Measurements from ENCODE around the gene LUZP2.

LUZP2 gene

DNA sequence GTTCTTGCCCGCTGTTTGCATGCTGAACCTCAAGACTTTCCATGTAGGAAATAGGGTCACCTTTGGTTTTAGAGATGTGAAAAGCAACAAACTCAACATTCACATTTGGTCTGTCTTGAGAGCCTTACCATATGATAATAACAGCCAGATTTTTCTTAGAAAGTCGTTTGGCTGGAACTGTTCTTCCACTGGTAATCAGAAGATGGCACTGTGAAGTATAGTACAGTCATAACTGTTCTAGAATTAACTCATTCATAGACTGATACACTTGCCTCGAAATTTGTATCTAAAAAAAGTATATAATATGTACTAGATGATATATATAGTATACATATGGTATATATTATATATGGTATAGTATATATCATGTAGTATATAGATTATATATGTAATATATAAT is 12.3 kb downstream of the LUZP2 start:
- H3K4me3 ChIP-seq (ENCODE audit: insufficient read depth, low read length, poor library complexity, severe bottlenecking), result no peak overlapping the region
- no peak overlapping the region for H2AFZ ChIP-seq (ENCODE audit: low read depth, low read length, severe bottlenecking)
- no peak overlapping the region for H3K4me2 ChIP-seq (ENCODE audit: low read depth, low read length, poor library complexity, severe bottlenecking)
- H4K20me1 ChIP-seq (ENCODE audit: low read depth, low read length), result no peaks in the 10 kb centered on the region
- H3K9me2 ChIP-seq (replicated peaks; ENCODE audit: insufficient read depth, low read length), result no peaks in the 10 kb centered on the region
- no peak overlapping the region for H3K27ac ChIP-seq (ENCODE audit: low read depth, low read length)
- no peaks in the 10 kb centered on the region for H3K79me2 ChIP-seq (ENCODE audit: insufficient read depth, low read length)
- H3F3A ChIP-seq (ENCODE audit: insufficient read depth), result no peaks in the 10 kb centered on the region
- no peaks in the 10 kb centered on the region for H3K27me3 ChIP-seq (ENCODE audit: low read length)
- H3K9ac ChIP-seq (ENCODE audit: low read length), result no peak overlapping the region
- TF ChIP-seq EZH2phosphoT487 (conservative IDR thresholded peaks at IDR 0.05; ENCODE audit: low read length) (no peak), CTCF (IDR thresholded peaks at IDR 0.05; ENCODE audit: insufficient read depth, low read length, poor library complexity, severe bottlenecking) (no peak)
- no peaks in the 10 kb centered on the region for H3K9me3 ChIP-seq (ENCODE audit: insufficient read depth, low read length)
- no peaks in the 10 kb centered on the region for H3K36me3 ChIP-seq (ENCODE audit: low read length)

DNA sequence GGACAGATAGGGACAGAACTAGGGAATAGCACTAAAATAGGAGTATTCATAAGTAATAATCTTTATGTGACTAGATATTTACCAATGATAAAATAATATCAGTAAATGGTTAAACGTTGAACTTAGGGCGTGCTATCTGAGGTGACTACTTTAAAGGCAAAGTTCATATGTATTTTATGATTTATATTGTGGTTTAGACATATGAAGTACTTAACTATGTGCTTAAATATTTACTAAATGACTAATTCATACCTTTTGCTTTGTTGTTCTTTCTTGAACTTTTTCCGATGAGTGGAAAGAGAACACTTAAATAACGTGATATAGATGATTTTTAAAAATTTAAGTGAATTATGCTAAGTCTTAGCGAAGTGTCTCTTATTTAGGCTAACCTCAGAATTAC is 14.7 kb downstream of the LUZP2 start:
- H3K4me2 ChIP-seq (ENCODE audit: low read depth, low read length, poor library complexity, severe bottlenecking), result no peak overlapping the region
- no peaks in the 10 kb centered on the region for H3K27me3 ChIP-seq (ENCODE audit: low read length)
- no peak for TF ChIP-seq CTCF (IDR thresholded peaks at IDR 0.05; ENCODE audit: insufficient read depth, low read length, poor library complexity, severe bottlenecking)
- no peak for TF ChIP-seq EZH2phosphoT487 (conservative IDR thresholded peaks at IDR 0.05; ENCODE audit: low read length)
- H3K79me2 ChIP-seq (ENCODE audit: insufficient read depth, low read length), result no peaks in the 10 kb centered on the region
- no peak overlapping the region for H3K9ac ChIP-seq (ENCODE audit: low read length)
- no peaks in the 10 kb centered on the region for H3K36me3 ChIP-seq (ENCODE audit: low read length)
- no peak overlapping the region for H3K4me3 ChIP-seq (ENCODE audit: insufficient read depth, low read length, poor library complexity, severe bottlenecking)
- no peaks in the 10 kb centered on the region for H3K9me3 ChIP-seq (ENCODE audit: insufficient read depth, low read length)
- H3K27ac ChIP-seq (ENCODE audit: low read depth, low read length), result no peak overlapping the region
- H3K9me2 ChIP-seq (replicated peaks; ENCODE audit: insufficient read depth, low read length), result no peaks in the 10 kb centered on the region
- no peaks in the 10 kb centered on the region for H3F3A ChIP-seq (ENCODE audit: insufficient read depth)
- H4K20me1 ChIP-seq (ENCODE audit: low read depth, low read length), result no peaks in the 10 kb centered on the region
- H2AFZ ChIP-seq (ENCODE audit: low read depth, low read length, severe bottlenecking), result no peak overlapping the region

- H3K27ac ChIP-seq (ENCODE audit: low read depth, low read length), result no peak overlapping the region
- no peaks in the 10 kb centered on the region for H3K9me2 ChIP-seq (replicated peaks; ENCODE audit: insufficient read depth, low read length)
- H3K4me3 ChIP-seq (ENCODE audit: insufficient read depth, low read length, poor library complexity, severe bottlenecking), result no peak overlapping the region
Observed at GRCh38 chr11:24513479-24514218, 16.8 kb downstream of the LUZP2 start.

More at GRCh38 chr11:24513479-24514218, 16.8 kb downstream of the LUZP2 start:
- no peaks in the 10 kb centered on the region for H4K20me1 ChIP-seq (ENCODE audit: low read depth, low read length)
- TF ChIP-seq CTCF (IDR thresholded peaks at IDR 0.05; ENCODE audit: insufficient read depth, low read length, poor library complexity, severe bottlenecking) (no peak), EZH2phosphoT487 (conservative IDR thresholded peaks at IDR 0.05; ENCODE audit: low read length) (no peak)
- H2AFZ ChIP-seq (ENCODE audit: low read depth, low read length, severe bottlenecking), result no peak overlapping the region
- no peaks in the 10 kb centered on the region for H3K27me3 ChIP-seq (ENCODE audit: low read length)
- H3K9me3 ChIP-seq (ENCODE audit: insufficient read depth, low read length), result no peaks in the 10 kb centered on the region
- H3F3A ChIP-seq (ENCODE audit: insufficient read depth), result no peaks in the 10 kb centered on the region
- H3K36me3 ChIP-seq (ENCODE audit: low read length), result no peaks in the 10 kb centered on the region
- H3K79me2 ChIP-seq (ENCODE audit: insufficient read depth, low read length), result no peaks in the 10 kb centered on the region
- H3K4me2 ChIP-seq (ENCODE audit: low read depth, low read length, poor library complexity, severe bottlenecking), result no peak overlapping the region
- H3K9ac ChIP-seq (ENCODE audit: low read length), result no peak overlapping the region
